ENCODE measurements around the gene POLR2J.

POLR2J gene

DNA sequence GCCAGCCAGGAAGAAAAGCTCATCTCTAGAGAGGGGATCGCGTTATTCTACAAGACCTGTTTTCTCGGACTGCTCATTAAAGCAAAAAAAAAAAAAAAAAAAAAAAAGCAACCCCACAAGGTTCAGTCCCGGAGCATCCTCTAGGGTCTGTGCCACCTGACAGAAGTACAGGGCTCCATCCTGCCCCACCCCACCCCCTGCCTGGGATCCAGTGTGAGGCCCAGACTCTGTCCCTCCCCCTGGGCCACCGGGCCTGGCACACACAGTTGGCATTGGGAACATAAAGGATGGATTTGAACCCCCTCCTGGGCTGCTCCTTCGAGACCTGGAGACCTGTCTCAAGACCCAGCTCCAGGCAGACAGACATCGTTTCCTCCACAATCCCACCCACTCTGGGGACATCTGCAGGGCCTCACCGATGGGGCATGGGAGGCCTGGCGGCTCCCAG, 44.7 kb downstream of the POLR2J start:
- no peak for DNase-seq

DNA sequence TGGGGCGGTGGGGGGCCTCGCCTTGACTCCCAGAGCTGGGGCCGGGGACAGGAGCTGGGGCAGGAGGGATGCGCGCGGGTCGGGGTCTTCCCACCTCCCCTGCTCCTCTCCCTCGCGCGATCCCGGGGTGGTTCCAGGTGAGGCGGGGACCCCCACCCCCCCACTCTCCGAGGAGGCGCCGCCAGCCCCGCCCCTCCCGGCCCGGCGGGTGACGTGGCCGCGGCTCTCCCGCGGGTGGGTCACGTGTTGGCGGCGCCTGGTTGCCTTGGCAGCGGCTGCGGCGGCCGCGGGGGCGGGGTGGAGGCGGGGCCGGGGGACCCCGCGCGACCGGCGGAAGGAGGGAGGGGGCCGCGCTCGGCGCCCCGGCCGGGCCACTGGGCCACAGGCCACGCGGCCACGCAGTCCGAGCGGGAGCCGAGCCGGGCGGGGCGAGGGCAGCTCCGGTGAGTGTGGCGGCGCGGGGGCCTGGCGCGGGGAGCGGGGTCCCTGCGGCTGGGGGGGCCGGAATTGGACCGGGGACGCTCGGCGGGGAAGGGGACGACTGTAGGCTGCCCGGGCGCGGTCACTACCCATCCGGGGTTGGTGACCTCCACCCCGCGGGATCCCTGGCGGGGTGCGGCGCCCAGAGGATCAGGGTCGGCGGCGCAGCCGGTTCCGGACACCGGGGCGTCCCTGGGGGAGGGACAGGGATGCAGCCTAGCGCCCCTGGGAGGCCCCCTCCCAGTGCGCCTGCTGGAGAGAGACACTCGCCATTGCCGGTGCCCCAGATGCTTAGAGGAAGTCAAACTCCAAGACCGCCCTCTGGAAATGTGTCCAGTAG, 45.3 kb downstream of the POLR2J start, which contains the start of gene ORAI2:
ORAI2 (plus strand) TSS at position 357 of the 820 bp plus-strand sequence. CDS start 5,382 bp downstream, outside the sequence.
- peak; percentile 81 for DNase-seq

GRCh38 chr7:102432442-102433218, 46.1 kb downstream of the POLR2J start:
- no peak for DNase-seq

DNA sequence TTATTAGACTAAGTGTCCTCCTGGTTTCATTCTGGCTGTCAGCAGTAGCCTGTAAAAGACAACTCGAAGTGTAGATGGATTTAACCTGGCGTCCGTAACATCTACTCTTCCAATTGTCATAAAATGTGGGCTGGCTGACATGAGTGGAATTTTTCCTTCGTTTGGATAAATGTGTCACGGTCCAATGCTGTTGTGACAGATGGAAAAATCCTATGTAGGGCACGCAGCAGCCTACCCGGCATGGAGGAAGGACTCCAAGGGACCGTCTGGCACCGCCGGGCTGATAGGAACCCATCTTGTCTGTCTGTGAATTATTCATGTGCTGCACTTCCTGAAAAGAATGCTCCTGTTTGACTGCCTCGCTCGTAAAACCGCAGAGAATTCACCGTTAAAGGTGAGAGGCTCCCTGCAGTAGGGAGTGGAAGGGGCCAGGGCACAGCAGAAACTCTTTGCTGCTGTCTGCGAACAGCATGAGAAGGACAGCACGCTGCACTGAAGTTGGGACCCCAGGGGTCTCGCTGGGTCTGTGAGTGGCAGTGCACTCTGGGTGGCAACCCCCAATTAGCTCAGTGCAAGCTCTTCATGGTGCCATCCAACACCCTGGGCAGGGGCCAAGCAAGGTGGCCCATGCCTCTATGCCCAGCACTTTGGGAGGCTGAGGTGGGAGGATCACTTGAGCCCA, 47.0 kb downstream of the POLR2J start:
- DNase-seq, result peak; percentile 51

DNA sequence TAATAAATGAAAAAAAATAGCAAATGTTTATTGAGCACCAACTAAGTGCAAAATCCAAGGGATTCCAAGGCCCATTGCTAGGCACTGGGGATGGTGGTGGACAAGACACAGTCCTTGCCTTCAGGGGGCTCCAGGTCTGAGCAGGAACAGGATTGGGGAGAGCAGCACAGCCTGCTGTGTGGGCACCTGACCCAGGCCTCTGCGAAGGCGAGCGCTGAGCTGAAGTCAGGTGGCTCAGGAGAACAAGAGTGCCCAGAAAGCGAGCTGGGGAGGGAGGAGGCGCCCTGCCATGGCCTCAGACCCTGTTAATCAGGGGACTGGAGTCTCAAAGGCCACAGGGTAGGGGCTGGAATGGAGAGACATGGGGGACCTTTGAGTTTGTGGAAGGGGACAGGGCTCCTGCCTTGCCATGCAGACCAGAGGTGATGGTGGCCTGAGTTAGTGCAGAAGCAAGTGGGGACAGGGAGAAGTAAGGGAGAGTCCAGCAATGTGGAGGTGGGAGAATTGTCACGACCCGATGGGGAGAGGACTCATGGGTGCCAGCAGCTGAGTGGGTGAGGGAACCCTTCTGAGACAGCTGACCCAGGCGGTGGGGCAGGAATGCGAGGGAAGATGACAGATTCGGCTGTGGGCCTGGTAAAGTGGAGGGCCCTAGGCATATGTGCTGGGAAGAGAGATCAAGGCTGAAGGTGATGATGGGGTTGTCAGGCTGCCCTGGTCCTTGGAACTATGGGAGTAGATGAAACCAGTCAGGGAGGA, 49.4 kb downstream of the POLR2J start:
- no peak for DNase-seq

DNA sequence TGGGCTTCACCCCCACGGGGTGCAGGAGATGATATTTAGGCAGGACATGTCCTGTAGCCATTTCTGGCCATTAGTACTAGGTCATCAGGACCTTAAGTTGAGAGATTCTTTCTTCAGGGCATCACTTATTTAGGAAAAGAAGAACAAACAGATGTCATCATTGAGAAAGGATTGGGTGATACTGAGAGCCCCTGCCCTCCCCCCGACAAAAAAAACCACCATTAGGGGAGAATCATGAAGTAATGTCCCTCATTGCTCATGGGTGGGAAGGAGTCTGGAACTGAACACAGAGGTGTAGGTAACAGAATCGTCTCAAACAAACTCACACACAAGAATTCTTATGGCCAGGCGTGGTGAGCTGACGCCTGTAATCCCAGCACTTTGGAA, 51.7 kb downstream of the POLR2J start:
- no peak for DNase-seq

DNA sequence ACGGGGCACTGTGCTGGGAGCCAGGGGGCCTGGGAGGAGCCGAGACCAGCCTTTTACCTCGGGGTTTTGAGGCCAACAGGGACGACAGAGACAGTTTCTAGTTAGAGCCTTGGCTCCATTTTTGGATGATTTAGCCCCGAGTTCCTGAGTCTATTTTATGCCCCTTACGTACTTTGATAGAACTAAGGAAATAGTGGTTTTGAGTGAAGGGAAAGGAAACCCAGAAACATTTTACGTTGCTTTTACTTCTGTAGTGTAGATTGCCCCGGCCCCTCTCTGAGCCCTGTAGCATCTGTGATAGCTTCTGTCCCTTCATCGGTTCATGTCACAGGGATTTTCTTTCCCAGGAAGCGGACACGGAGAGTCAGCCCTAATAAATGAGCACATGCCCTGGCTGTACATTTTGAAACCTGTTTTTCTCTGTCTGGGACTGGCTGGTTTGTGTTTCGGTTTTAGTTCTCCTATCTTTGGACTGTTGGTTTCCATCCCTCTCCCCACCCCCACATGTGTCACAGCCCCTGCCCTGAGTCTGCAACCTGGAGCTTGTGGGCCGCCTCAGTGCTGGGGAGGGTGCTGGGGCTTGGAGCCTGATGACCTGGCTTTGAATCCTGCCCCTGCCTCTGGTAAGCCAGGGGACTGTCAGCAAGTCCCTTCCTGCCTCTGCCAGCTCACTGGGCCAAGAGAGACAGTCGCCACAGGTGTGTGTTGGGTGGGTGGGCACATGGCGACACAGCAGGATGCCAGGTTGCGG, 52.3 kb downstream of the POLR2J start:
- DNase-seq, result peak; percentile 45

DNA sequence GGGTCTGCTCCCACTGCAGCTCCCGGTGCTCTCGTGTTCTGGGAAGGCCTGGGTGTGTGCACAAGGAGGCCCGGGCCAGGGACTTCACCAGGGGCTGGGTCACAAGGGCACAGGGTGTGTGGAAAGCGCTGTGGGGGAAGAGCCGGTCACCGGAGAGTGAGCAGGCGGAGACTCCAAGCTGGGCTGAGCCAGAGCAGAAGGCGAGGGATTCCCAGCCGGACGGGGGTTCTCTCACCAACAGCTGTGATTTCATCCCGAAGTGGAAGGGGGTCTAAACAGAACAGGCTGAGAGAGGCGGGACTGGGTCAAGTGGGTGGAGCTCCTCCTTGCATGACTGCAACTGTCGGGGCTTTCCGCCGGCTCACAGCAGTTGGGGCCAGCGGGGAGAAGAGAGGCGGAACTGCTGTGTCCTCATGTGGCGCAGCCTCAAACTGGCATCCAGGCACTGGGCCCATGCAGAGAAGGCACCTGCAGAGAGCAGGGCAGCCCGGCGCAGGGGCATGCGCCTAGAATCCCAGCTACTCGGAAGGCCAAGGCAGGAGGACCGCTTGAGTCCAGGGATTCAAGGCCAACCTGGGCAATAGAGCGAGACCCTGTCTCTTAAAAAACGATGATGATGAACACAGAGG, 53.0 kb downstream of the POLR2J start:
- DNase-seq, result peak; percentile 76

GRCh38 chr7:102424787-102425218, 53.9 kb downstream of the POLR2J start:
- DNase-seq, result no peak

- DNase-seq, result no peak
Observed at GRCh38 chr7:102424129-102424551, 54.6 kb downstream of the POLR2J start.
